GM19395 (cell line): Measurements from ENCODE around the gene VIPR2.
"Not testable (repeated sequence)": the region's sequence is repeated elsewhere in the genome, so short reads cannot be mapped to it uniquely, and the experiment has no call there.

ENCODE experiments used
- ATAC-seq: cut with Tn5 transposase; IDR thresholded peaks from one replicate; pipeline ENCODE4 v1.9.1; 2021; ENCODE audit warnings: mild to moderate bottlenecking, moderate library complexity; ENCODE audit not compliant: unreplicated experiment

VIPR2 gene, protein sequence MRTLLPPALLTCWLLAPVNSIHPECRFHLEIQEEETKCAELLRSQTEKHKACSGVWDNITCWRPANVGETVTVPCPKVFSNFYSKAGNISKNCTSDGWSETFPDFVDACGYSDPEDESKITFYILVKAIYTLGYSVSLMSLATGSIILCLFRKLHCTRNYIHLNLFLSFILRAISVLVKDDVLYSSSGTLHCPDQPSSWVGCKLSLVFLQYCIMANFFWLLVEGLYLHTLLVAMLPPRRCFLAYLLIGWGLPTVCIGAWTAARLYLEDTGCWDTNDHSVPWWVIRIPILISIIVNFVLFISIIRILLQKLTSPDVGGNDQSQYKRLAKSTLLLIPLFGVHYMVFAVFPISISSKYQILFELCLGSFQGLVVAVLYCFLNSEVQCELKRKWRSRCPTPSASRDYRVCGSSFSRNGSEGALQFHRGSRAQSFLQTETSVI

DNA sequence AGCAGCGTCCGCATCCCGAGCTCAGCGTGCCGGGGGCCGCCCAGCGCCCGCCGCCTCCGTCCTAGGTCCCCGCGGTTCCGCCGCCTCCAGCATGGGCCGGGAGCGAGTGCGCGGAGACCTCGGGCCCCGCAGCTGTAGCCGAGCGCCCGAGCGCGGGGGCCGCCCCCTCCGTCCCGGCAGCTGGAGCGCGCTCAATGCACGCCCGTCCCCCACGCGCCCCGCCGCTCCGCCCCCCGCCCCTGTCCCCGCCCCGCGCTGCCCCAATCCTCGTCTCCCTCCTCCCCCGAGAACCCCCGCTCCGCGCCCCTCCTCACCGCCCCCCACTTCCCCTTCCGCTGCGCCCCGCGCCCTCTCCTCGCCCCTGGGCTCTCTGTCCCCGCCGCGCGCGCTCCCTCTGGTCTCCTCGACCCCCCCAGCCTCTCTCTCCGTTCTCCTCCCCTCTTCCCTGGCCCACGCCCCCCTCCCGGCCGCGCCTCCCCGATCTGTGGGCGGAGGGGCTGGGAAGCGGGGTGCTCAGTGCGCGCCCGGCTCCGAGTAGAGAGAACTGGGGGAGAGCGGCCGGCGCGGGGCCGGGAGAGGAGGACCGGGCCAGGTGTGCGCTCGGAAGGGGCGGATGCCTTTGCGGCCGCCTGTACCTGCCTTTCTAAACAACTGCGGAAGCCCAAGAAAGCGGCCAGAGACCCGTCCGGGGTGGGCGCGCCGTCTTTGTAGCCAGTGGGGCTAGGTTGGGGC is at the start of gene VIPR2:
Gene VIPR2 (minus strand): TSS at position 110 of the 732 bp plus-strand sequence. CDS start 96 bp downstream, at position 14.
- ATAC-seq, result no peak

DNA sequence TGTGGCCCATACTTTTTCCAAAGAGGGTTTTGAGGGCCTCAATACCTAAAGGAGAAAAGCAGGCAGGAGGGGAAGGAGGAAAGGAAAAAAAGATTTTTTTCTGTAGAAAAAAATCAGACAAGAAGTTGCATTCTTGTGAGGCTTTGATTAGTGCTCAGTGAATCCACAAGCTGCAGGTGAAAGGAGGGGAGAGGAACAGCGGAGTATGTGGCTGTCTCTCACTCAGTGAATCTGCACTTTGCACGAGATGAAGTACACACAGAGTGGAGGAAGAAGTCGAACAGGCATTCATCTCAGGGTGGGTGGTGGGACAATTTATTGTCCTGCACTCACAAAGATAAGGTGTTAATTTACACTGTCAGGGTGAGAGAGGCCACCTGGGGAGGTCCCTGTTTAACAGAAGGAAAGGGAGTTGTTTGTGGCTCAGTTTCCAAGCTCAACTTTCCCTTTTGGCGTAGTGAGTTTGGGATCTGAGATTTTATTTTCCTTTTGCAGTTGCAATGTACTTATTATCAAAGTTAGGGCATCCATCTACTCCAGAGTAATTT is 49.0 kb upstream of the VIPR2 start:
- ATAC-seq, result no peak

DNA sequence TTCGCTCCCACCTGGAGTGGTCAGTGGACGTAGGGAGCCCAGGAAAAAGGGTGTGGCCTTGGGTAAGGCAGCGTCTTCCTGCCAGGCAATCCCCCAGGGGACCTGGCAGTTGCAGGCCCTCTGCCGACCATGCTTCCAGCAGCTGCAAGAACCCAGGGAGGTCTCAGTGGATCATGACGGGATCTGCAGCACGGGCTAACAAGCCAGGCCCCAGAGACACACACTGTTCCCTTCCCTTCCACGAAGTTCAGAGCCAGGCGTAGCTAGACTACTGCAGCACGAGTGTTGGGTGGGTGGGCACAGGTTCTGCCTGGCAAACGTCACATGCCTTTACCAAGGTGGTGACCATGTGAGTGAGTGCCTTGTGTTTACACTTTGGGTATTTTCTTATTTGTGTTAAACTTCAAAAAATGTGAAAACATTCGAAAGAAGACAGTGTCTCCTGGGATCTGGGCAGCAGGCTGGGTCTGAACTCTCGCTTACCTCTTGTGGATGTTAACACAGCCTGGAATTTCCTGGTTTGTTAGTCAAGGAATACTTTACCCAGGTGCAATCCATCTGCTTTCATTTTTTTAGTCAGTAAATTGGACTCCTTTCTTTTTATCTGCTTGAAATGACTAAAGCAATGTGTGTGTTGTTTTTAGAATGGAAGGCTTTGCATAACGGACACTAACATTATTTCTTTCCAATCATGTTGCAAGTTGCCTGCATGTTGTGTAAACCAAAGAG is 48.2 kb upstream of the VIPR2 start:
- no peak for ATAC-seq

DNA sequence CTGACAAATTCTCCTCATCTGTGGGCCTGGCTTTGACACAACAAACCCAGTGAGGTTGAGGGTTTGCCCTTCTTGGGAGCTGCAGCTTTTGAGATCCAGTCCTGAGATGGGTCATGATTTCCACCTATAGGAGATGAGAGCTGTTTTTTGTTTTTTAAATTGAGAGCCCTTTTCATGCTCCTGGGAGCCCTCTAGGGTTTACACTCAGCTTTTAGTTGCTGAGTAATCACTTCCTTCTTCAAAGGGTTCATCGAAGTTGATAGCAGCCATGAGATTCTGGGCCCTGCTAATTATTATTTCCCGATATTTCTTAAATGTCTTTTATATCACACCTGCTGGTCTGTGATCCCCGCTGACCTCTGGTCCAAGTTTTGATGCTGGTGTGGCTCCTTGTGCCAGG is 47.3 kb upstream of the VIPR2 start:
- ATAC-seq, result no peak

DNA sequence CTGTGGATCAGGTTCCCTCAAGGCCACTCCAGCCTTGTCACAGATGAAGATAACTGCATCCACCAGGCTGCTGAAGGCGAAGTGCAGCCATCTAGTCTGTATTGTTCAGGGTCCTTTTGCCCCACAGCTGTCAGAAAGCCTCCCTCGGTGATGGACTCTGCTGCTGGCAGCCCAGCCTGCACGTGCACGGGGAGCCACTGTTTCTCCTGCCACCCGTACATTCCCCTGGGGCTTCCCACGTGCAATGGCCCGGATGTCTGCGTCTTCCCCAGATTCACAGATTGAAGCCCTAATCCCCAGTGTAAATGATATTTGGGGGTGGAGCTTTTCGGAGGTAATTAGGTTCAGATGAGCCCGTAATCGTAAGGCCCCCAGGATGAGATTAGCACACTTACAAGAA is 46.6 kb upstream of the VIPR2 start:
- ATAC-seq, result no peak

DNA sequence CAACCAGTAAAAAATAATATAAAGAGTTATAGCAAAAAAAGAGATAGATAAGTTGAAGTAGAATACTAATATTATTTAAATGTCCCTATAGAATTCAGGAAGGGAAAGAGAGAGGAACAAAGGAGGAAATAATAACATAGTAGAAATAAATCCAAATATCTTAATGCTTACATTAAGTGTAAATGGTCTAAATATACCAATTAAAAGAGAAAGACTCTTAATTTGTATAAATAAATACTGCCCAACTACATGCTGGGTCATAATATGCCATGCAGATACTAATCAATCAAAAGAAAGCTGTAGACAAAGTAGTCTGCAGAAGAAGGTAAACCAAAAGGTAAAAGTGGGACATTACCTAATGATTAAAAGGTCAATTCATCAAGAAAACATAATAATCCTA is 43.3 kb upstream of the VIPR2 start:
- ATAC-seq, result no peak

DNA sequence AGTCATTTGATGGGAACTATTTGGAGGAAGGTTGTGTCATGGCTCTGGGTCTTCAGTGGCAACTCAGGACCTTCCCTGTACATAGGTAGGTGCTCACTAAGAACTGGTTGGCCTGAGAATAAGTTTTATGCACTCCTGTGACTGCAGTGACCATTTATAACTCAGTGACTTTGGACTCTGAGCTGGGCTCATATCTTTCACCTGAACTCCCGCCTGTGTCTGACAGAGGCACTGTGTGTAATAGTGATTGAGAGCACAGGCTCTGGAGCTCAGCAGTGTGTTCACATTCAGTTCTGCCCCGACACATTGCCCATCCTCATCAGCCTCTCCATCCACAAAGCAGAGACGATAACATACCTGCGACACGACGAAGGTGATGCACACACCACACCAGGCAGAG is 34.6 kb upstream of the VIPR2 start:
- ATAC-seq, result no peak

DNA sequence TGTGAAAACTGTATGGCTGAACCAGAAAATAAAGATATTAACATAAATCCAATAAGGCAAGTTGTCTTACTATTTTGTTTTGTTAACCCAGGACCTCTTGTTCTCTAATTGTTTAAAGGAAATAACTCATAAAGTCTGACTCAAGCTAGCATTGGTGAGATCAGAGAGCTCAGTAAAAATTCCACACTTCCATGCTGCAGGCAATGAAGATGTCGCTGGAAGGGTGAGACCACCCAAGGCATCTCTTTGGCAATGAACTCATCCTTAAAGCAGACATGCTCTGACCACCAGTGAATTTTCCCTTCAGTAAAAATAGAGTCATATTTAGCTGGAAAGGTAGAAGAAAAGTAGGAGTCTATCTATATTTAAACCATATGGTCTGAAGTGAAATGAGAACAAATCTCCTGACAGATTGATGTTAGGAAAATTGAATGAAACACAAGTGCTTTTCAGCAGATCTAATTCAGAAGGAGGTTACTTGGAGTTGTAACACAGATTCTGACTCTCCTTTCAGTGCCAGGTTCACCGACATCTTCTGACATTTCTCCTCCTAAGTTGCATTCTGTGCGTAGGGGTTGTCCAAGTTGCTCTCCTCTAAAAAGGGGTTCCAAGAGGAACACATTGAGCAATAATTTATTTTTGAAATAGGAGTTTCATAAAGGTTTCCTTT is 32.8 kb upstream of the VIPR2 start:
- no peak for ATAC-seq

DNA sequence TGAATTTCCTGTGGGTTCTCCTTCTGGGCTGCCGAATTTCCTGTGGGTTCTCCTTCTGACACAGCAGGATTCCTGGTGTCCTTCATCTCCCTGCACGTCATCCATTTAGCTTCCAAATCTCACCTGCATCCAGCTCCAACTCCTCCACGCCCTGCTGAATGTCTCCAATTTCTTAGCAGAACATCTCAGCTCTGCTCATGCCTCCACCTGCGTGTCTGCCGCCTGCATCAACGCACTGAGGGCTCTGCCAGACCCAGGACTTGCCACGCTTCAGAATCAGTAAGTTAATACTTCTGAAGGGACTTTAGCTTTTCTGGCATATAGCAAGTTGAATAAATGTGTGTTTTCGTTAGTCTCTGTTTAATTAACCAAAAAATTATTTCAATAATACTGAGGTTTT is 31.1 kb upstream of the VIPR2 start:
- no peak for ATAC-seq

DNA sequence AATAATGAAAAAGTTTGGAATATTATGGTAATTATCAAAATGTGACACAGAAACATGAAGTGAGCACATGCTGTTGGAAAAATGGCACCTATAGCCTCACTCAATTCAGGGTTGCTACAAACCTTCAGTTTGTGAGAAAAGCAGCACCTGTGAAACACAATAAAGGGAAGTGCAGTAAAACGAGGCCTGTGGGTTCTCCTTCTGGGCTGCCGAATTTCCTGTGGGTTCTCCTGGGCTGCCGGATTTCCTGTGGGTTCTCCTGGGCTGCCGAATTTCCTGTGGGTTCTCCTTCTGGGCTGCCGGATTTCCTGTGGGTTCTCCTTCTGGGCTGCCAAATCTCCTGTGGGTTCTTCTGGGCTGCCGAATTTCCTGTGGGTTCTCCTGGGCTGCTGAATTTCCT is 30.4 kb upstream of the VIPR2 start:
- ATAC-seq, result not testable (repeated sequence)

DNA sequence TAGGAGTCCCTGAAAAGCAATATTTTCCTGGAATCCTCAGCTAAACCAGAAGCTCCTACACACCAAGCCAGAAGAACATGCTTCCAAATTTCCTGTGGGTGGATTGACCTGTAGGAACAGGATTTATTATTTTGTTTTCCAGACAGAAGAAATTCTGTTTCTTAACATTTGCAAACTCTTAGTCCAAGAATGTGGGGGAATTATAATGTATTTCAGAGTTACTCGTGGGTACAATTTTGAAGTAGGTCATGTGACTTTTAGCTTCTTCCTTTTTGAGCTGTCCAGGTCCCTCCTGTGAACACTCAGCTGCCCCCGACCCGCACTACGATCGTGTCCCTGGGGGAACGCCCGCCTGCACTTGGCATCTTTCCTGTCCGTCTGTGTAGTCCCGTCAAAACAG is 27.7 kb upstream of the VIPR2 start:
- no peak for ATAC-seq

DNA sequence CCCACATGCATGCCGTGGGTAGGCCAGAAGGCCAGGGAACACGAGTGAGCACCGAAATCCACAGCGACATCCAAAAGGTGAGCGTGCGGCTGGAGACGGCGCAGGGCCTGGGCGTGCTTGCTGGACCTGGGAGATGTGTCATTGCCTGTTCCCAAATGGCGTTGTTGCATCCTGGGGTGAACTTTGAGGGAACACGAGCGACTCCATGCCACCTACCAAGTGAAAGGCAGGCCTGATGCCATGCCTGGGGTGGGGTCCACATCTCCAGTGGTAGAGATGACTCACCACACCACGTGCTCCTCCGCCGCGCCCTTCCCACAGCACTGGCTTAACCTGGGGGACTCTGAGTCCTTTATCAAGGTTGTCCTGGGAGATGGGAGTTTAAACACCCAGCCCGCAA is 24.7 kb upstream of the VIPR2 start:
- no peak for ATAC-seq

DNA sequence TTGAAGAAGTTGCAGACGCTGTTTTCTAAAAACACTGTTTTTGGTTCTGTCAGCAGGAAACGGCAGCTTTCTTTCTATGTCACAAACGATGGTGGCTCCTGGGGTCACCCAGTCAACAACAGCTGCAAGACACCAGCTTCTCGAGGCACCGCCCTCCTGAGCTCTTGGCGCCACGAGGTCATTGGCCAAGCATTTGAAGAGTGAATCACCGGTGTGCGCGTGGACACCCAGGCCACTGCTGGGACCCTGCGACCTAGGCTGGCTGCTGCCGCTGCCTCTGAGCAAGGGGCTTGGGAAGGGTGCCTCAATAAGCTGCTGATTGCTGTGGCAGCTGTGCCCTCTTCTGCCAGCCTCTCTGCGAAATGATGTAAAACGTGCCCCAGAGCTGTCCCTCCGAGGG is 22.5 kb upstream of the VIPR2 start:
- no peak for ATAC-seq

DNA sequence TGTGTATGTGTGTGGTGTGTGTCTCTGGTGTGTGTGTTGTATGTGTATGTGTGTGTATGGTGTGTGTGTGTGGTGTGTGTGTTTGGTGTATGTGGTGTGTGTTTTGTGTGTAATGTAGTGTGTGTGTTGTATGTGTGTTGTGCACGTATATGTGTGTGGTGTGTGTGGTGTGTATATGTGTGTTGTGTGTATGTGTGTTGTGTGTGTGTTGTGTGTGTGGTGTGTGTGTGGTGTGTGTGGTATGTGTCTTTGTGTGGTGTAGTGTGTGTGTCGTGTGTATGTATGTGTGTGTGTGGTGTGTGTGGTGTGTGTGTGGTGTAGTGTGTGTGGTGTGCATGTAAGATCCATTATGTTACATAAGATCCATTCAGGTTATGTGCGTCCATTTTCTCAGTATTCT is 21.9 kb upstream of the VIPR2 start:
- ATAC-seq, result no peak

DNA sequence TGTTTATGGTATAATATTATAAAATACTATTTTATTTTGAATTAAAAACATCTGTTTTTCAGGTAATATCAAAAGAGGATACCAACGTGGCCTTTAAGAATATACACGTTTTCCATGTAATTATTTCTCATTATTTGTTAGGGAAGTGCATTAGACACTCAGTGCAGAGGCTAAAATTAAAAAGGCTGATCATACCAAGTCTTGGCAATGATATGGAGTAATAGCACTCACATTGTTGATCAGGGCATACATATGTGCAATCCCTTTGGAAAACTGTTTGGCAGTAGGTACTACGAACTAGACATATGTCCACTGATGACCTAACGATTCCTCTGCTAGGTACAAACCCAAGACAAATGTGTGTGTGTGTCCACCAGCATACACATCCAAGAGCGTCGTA is 20.7 kb upstream of the VIPR2 start:
- no peak for ATAC-seq

DNA sequence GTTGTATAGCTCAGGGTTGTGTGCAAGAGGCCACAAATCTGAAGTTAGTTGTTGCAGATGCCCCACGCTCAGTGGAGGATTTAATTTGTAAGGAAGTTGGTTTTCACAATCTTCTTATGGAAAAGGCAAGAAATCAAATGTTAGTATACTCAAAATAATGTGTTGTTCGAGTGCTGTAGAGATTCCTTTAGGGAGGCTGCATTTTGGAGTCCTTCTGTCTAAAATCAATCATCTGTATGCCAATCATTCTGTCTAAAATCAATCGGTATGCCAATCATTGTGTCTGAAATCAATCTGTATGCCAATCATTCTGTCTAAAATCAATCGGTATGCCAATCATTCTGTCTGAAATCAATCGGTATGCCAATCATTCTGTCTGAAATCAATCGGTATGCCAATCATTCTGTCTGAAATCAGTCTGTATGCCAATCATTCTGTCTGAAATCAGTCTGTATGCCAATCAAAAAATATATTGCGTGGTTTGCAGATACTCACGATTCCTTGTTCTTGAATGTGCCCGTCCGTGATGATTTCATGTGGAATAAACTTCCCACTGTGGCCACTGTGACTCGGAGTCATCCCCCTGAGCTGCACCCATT is 19.1 kb upstream of the VIPR2 start:
- ATAC-seq, result not testable (repeated sequence)

DNA sequence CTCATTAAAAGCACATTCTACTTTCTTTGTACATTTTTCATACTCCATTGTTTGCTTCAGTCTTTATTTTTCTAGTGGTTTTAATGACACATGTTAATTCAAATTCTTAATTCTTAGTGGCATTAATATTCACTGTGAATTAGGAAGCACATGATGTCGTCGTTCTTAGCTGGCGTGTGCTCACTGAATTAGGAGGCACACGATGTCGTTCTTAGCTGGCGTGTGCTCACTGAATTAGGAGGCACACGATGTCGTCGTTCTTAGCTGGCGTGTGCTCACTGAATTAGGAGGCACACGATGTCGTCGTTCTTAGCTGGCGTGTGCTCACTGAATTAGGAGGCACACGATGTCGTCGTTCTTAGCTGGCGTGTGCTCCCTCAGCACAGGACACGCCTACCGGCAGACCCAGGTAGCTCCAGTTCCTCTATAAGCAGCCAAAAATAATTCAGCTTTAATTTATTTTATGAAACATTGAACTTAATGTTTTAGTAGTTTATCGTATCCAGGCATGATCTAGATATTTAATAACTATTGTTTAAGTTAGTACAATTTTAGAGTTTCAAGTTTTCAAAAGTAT is 17.5 kb upstream of the VIPR2 start:
- not testable (repeated sequence) for ATAC-seq

DNA sequence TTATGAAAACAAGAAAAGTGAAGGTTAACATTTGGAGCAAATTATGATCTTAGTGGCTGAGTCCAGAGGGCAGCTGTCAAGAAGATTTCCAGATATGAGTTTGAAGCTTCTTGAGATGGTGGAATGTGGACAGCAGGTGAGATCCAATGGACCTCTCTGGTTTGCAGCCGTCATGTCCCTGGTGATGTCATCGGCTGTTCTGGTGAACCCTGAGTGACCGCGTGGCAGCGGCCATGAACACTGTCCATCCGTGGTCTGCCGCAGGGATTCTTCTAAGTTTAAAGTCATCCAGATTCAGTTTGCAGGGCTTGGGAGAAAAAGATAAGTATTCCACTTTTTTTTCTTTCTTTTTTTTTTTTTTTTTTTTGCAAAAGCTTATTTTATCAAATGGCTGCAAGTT is 15.8 kb upstream of the VIPR2 start:
- ATAC-seq, result no peak

DNA sequence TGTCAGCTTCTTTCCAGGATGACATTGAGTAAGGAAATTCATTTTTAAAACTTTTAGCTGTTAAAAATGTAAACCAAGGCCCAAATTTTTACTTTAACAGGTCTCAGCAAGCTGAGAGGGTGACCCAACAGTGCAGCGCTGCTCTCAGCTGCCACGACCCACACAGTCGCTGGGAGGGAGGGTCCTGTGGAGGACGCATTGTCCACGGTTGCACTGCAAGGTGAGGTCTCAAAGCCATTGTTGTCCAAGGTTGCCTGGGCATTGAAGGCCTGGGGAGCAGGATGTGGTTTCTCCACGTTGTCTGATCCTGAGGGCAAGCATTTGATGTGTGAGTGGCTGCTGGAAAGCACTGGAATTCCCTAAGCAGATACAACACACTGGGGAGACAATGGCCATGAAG is 15.1 kb upstream of the VIPR2 start:
- ATAC-seq, result no peak

DNA sequence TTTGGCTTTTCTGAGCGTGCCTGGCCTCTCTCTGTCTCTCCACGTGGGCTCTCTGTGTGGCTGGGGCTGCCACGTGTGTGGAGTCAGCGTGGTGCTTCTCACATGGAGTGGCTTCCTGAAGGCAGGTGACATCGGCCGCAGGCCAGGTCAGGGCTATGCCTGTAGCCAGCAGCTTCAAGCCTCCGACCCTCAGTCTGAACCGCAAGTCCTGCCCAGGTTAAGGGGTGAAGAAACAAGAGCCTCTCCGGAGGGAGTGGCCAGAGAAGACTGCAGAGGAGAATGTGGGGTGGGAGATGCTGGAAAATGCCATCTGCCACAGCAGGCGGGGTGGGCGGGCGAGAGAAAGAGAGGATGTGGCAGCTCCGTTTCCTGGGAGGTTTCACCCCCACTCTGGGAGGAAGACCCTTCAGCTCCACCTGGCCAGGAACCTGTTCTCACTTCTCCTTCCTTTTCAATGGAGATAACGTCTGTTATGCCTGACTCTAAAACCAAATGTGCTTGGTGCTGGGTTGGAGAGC is 14.3 kb upstream of the VIPR2 start:
- no peak for ATAC-seq
